Measurements from ENCODE around the gene PITRM1.
"Not testable (repeated sequence)": the region's sequence is repeated elsewhere in the genome, so short reads cannot be mapped to it uniquely, and the experiment has no call there.

The PITRM1 gene

GRCh38 chr10:3172446-3173170, at the start of gene PITRM1:
TSS of gene PITRM1 (minus strand) at chr10:3172782. CDS start at chr10:3172772, 10 bp downstream.
- DNase-seq, result peak; percentile 95 to 96

GRCh38 chr10:3222068-3222467, 49.5 kb upstream of the PITRM1 start:
- no peak for DNase-seq

GRCh38 chr10:3221601-3222000, 49.0 kb upstream of the PITRM1 start:
- DNase-seq, result not testable (repeated sequence)

- no peak for DNase-seq
These were observed 48.3 kb upstream of the PITRM1 start for GRCh38 chr10:3220853-3221252.

GRCh38 chr10:3219021-3219628, 46.5 kb upstream of the PITRM1 start:
- not testable (repeated sequence) for DNase-seq

GRCh38 chr10:3217853-3218252, 45.3 kb upstream of the PITRM1 start:
- no peak for DNase-seq

- no peak for DNase-seq
These were observed 44.7 kb upstream of the PITRM1 start for GRCh38 chr10:3217301-3217700.

- no peak for DNase-seq
These were observed 42.7 kb upstream of the PITRM1 start for GRCh38 chr10:3215153-3215775.

- no peak for DNase-seq
These were observed 41.4 kb upstream of the PITRM1 start for GRCh38 chr10:3213758-3214515.

- no peak for DNase-seq
These were observed 40.6 kb upstream of the PITRM1 start for GRCh38 chr10:3213208-3213607.

GRCh38 chr10:3210251-3210877, 37.8 kb upstream of the PITRM1 start:
- no peak for DNase-seq

- no peak for DNase-seq
These were observed 36.2 kb upstream of the PITRM1 start for GRCh38 chr10:3208481-3209406.

- DNase-seq, result no peak
These were observed 34.8 kb upstream of the PITRM1 start for GRCh38 chr10:3207351-3207750.

- no peak for DNase-seq
These were observed 34.1 kb upstream of the PITRM1 start for GRCh38 chr10:3206511-3207157.

GRCh38 chr10:3203972-3204371, 31.4 kb upstream of the PITRM1 start:
- DNase-seq, result no peak

- DNase-seq, result no peak
These were observed 30.6 kb upstream of the PITRM1 start for GRCh38 chr10:3203016-3203811.

- no peak for DNase-seq
These were observed 29.2 kb upstream of the PITRM1 start for GRCh38 chr10:3201796-3202195.

GRCh38 chr10:3199488-3199887, 26.9 kb upstream of the PITRM1 start:
- DNase-seq, result no peak

GRCh38 chr10:3198900-3199299, 26.3 kb upstream of the PITRM1 start:
- no peak for DNase-seq

- DNase-seq, result peak; percentile 64 to 81
These were observed 24.9 kb upstream of the PITRM1 start for GRCh38 chr10:3197348-3198003.

All from SHP77 (cell line).